ENCODE measurements around the gene SYT9.

Gene SYT9

GRCh38 chr11:7449211-7449840 is 197.6 kb downstream of the SYT9 start:
- no peak for TF ChIP-seq TAF1 (IDR thresholded peaks at IDR 0.05; ENCODE audit: borderline replicate concordance, insufficient read depth, low read length)
- TF ChIP-seq FOXP2 (optimal IDR thresholded peaks at IDR 0.05; ENCODE audit: borderline replicate concordance, extremely low read depth, extremely low read length, insufficient read depth): no peak
- TF ChIP-seq REST (IDR thresholded peaks at IDR 0.05; ENCODE audit: insufficient read depth in 1 of 2, low read depth in 2 of 2, low read length in 2 of 2): no peak
- TF ChIP-seq SIN3A (IDR thresholded peaks at IDR 0.05; ENCODE audit: borderline replicate concordance, insufficient read depth, low read length): no peak
- no peak for TF ChIP-seq POLR2AphosphoS5 (IDR thresholded peaks at IDR 0.05; ENCODE audit: low read depth, low read length)

- TF ChIP-seq SIN3A (IDR thresholded peaks at IDR 0.05; ENCODE audit: borderline replicate concordance, insufficient read depth, low read length): no peak
- no peak for TF ChIP-seq TAF1 (IDR thresholded peaks at IDR 0.05; ENCODE audit: borderline replicate concordance, insufficient read depth, low read length)
- no peak for TF ChIP-seq POLR2AphosphoS5 (IDR thresholded peaks at IDR 0.05; ENCODE audit: low read depth, low read length)
- no peak for TF ChIP-seq FOXP2 (optimal IDR thresholded peaks at IDR 0.05; ENCODE audit: borderline replicate concordance, extremely low read depth, extremely low read length, insufficient read depth)
- TF ChIP-seq REST (IDR thresholded peaks at IDR 0.05; ENCODE audit: insufficient read depth in 1 of 2, low read depth in 2 of 2, low read length in 2 of 2): no peak
Observed at GRCh38 chr11:7449841-7450214, 198.1 kb downstream of the SYT9 start.

GRCh38 chr11:7450836-7451235 is 199.1 kb downstream of the SYT9 start:
- no peak for TF ChIP-seq POLR2AphosphoS5 (IDR thresholded peaks at IDR 0.05; ENCODE audit: low read depth, low read length)
- TF ChIP-seq FOXP2 (optimal IDR thresholded peaks at IDR 0.05; ENCODE audit: borderline replicate concordance, extremely low read depth, extremely low read length, insufficient read depth): no peak

- TF ChIP-seq FOXP2 (optimal IDR thresholded peaks at IDR 0.05; ENCODE audit: borderline replicate concordance, extremely low read depth, extremely low read length, insufficient read depth): no peak
- TF ChIP-seq SIN3A (IDR thresholded peaks at IDR 0.05; ENCODE audit: borderline replicate concordance, insufficient read depth, low read length): no peak
- no peak for TF ChIP-seq REST (IDR thresholded peaks at IDR 0.05; ENCODE audit: insufficient read depth in 1 of 2, low read depth in 2 of 2, low read length in 2 of 2)
- no peak for TF ChIP-seq TAF1 (IDR thresholded peaks at IDR 0.05; ENCODE audit: borderline replicate concordance, insufficient read depth, low read length)
- TF ChIP-seq POLR2AphosphoS5 (IDR thresholded peaks at IDR 0.05; ENCODE audit: low read depth, low read length): no peak
Observed at GRCh38 chr11:7451520-7451919, 199.8 kb downstream of the SYT9 start.

- TF ChIP-seq FOXP2 (optimal IDR thresholded peaks at IDR 0.05; ENCODE audit: borderline replicate concordance, extremely low read depth, extremely low read length, insufficient read depth) (no peak), POLR2AphosphoS5 (IDR thresholded peaks at IDR 0.05; ENCODE audit: low read depth, low read length) (no peak), TAF1 (IDR thresholded peaks at IDR 0.05; ENCODE audit: borderline replicate concordance, insufficient read depth, low read length) (no peak), SIN3A (IDR thresholded peaks at IDR 0.05; ENCODE audit: borderline replicate concordance, insufficient read depth, low read length) (no peak), REST (IDR thresholded peaks at IDR 0.05; ENCODE audit: insufficient read depth in 1 of 2, low read depth in 2 of 2, low read length in 2 of 2) (no peak)
Observed at GRCh38 chr11:7451952-7452494, 200.3 kb downstream of the SYT9 start.

All from PFSK-1 (cell line).